ENCODE measurements around the gene PRKCB. TPM values are rescaled to one million over a fixed set of nuclear protein-coding genes. Genes with fewer than 3 reads are reported as not detected.

The PRKCB gene
- polyA plus RNA-seq, 1 experiment: not detected

- Histone ChIP-seq H3K27ac (ENCODE audit: low read depth, low read length) (no peak overlapping the region), H3K4me3 (ENCODE audit: low read depth, low read length) (no peak overlapping the region), H3K9me3 (ENCODE audit: control insufficient read depth, insufficient read depth, low read length) (no peaks in the 10 kb centered on the region), H3K27me3 (ENCODE audit: control insufficient read depth, insufficient read depth, low read length) (no peaks in the 10 kb centered on the region)
- no peak for TF ChIP-seq CTCF (IDR thresholded peaks at IDR 0.05; ENCODE audit: low read depth, low read length)
- CTCF ChIA-PET: no interaction called here
- no peak for DNase-seq (ENCODE audit: low read depth, low spot score)
- POLR2A ChIA-PET: no interaction called here
Observed at GRCh38 chr16:24051125-24051524, 215.3 kb downstream of the PRKCB start.

- Histone ChIP-seq H3K4me3 (ENCODE audit: low read depth, low read length) (no peak overlapping the region), H3K27me3 (ENCODE audit: control insufficient read depth, insufficient read depth, low read length) (no peaks in the 10 kb centered on the region), H3K9me3 (ENCODE audit: control insufficient read depth, insufficient read depth, low read length) (no peaks in the 10 kb centered on the region), H3K27ac (ENCODE audit: low read depth, low read length) (no peak overlapping the region)
- CTCF ChIA-PET: interaction anchor here (0.6 to 0.7 kb wide), 3 partner anchors 11 to 468 kb away, joined by 3 read pairs; no protein-coding TSS in a partner anchor
- no peak for TF ChIP-seq CTCF (IDR thresholded peaks at IDR 0.05; ENCODE audit: low read depth, low read length)
- no peak for DNase-seq (ENCODE audit: low read depth, low spot score)
- POLR2A ChIA-PET: no interaction called here
Observed at GRCh38 chr16:24052329-24053098, 216.7 kb downstream of the PRKCB start.

GRCh38 chr16:24053099-24053946, 217.5 kb downstream of the PRKCB start:
- no peak for TF ChIP-seq CTCF (IDR thresholded peaks at IDR 0.05; ENCODE audit: low read depth, low read length)
- Histone ChIP-seq H3K4me3 (ENCODE audit: low read depth, low read length) (no peak overlapping the region), H3K9me3 (ENCODE audit: control insufficient read depth, insufficient read depth, low read length) (no peaks in the 10 kb centered on the region), H3K27ac (ENCODE audit: low read depth, low read length) (no peak overlapping the region), H3K27me3 (ENCODE audit: control insufficient read depth, insufficient read depth, low read length) (no peaks in the 10 kb centered on the region)
- ChIA-PET POLR2A (no interaction called here), CTCF (interaction anchor here (0.6 to 1.9 kb wide), 2 partner anchors 11 kb away, joined by 3 to 8 read pairs; no protein-coding TSS in a partner anchor)
- DNase-seq (ENCODE audit: low read depth, low spot score): no peak

GRCh38 chr16:24054741-24055491, 219.1 kb downstream of the PRKCB start:
- H3K27me3 ChIP-seq (ENCODE audit: control insufficient read depth, insufficient read depth, low read length): no peaks in the 10 kb centered on the region
- TF ChIP-seq CTCF (IDR thresholded peaks at IDR 0.05; ENCODE audit: low read depth, low read length): no peak
- DNase-seq (ENCODE audit: low read depth, low spot score): no peak
- H3K4me3 ChIP-seq (ENCODE audit: low read depth, low read length): no peak overlapping the region
- POLR2A ChIA-PET: no interaction called here
- CTCF ChIA-PET: interaction anchor here (1.3 to 1.9 kb wide), 3 partner anchors 13 to 45 kb away, joined by 4 to 8 read pairs (median 4); no protein-coding TSS in a partner anchor
- H3K27ac ChIP-seq (ENCODE audit: low read depth, low read length): no peak overlapping the region
- H3K9me3 ChIP-seq (ENCODE audit: control insufficient read depth, insufficient read depth, low read length): no peaks in the 10 kb centered on the region

Measured in AG04450 (cell line).